Activated T-cell treated with anti-CD3 and anti-CD28 coated beads, Interleukin-2, amount 50 U/mL, for 4 hours (primary cell): ENCODE data around the gene SASH3. TPM values are rescaled to one million over a fixed set of nuclear protein-coding genes. Genes with fewer than 3 reads are reported as not detected.

ENCODE experiments used
- ATAC-seq, 2 donors: fragments of 200-7000 bp; cut with Tn5 transposase; one replicate each; pipeline ENCODE4 v1.10.0; 2021
- DNase-seq: peaks from one replicate; pipeline ENCODE4 v3.0.0-alpha.2; 2020
- H3K27me3 Mint-ChIP-seq: one replicate; pipeline ENCODE4 v1.8.0; 2021; ENCODE audit warnings: low read depth, mixed read lengths
- H3K36me3 Mint-ChIP-seq: one replicate; pipeline ENCODE4 v1.8.0; 2022; ENCODE audit warnings: mixed read lengths; ENCODE audit not compliant: insufficient read depth
- H3K4me1 Mint-ChIP-seq: one replicate; pipeline ENCODE4 v1.8.0; 2021; ENCODE audit warnings: low read depth, mixed read lengths
- H3K4me3 Mint-ChIP-seq: one replicate; pipeline ENCODE4 v1.8.0; 2021; ENCODE audit warnings: mild to moderate bottlenecking, moderate library complexity, mixed read lengths
- H3K9me3 Mint-ChIP-seq: one replicate; pipeline ENCODE4 v1.8.0; 2021; ENCODE audit warnings: mixed read lengths
- total RNA-seq, 3 donors: library from RNA; stranded (reverse); gene quantifications; one replicate each; pipeline ENCODE4 v1.2.1, GENCODE V29; 2021

SASH3 gene
- total RNA-seq, 3 donors from 2014 or later: 92.5 to 114 (median 108) TPM

- Mint-ChIP-seq H3K9me3 (no peaks in the 10 kb centered on the region), H3K27me3 (no peaks in the 10 kb centered on the region), H3K4me3 (no peak overlapping the region), H3K36me3 (no peaks in the 10 kb centered on the region), H3K4me1 (peaks cover 33% of the 10 kb centered on the region)
- DNase-seq (no peak), ATAC-seq (no peak)
These were observed 31.4 kb upstream of the SASH3 start for GRCh38 chrX:129748305-129748704.

DNA sequence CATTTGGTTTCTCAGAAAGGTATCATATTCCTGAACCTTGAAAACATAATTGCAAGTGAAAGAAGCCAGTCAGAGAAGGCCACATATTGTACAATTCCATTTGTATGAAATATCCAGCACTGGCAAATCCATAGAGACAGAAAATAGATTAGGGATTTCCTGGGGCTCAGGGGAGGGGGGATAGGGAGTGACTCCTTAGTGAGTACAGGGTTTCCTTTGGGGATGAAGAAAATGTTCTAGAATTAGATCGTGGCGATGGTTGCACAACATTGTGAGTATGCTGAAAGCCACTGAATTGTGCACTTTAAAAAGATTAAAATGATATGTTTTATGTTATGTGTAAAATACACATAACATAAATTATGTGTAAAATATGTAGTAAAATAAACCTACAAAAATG is 30.7 kb upstream of the SASH3 start:
- ATAC-seq (no peak), DNase-seq (no peak)
- Mint-ChIP-seq H3K36me3 (no peaks in the 10 kb centered on the region), H3K4me3 (no peak overlapping the region), H3K9me3 (no peaks in the 10 kb centered on the region), H3K27me3 (no peaks in the 10 kb centered on the region), H3K4me1 (peaks cover 28% of the 10 kb centered on the region)

GRCh38 chrX:129750971-129751370 is 28.8 kb upstream of the SASH3 start:
- peaks cover 27% of the 10 kb centered on the region for H3K4me1 Mint-ChIP-seq
- ATAC-seq (no peak), DNase-seq (no peak)
- H3K4me3 Mint-ChIP-seq: no peak overlapping the region
- no peaks in the 10 kb centered on the region for H3K27me3 Mint-ChIP-seq
- H3K9me3 Mint-ChIP-seq: no peaks in the 10 kb centered on the region
- no peaks in the 10 kb centered on the region for H3K36me3 Mint-ChIP-seq

- Mint-ChIP-seq H3K27me3 (no peaks in the 10 kb centered on the region), H3K36me3 (no peaks in the 10 kb centered on the region), H3K4me3 (no peak overlapping the region), H3K4me1 (peaks cover 53% of the 10 kb centered on the region), H3K9me3 (no peaks in the 10 kb centered on the region)
- ATAC-seq: no peak
- no peak for DNase-seq
These were observed 25.4 kb upstream of the SASH3 start for GRCh38 chrX:129754056-129755024.

DNA sequence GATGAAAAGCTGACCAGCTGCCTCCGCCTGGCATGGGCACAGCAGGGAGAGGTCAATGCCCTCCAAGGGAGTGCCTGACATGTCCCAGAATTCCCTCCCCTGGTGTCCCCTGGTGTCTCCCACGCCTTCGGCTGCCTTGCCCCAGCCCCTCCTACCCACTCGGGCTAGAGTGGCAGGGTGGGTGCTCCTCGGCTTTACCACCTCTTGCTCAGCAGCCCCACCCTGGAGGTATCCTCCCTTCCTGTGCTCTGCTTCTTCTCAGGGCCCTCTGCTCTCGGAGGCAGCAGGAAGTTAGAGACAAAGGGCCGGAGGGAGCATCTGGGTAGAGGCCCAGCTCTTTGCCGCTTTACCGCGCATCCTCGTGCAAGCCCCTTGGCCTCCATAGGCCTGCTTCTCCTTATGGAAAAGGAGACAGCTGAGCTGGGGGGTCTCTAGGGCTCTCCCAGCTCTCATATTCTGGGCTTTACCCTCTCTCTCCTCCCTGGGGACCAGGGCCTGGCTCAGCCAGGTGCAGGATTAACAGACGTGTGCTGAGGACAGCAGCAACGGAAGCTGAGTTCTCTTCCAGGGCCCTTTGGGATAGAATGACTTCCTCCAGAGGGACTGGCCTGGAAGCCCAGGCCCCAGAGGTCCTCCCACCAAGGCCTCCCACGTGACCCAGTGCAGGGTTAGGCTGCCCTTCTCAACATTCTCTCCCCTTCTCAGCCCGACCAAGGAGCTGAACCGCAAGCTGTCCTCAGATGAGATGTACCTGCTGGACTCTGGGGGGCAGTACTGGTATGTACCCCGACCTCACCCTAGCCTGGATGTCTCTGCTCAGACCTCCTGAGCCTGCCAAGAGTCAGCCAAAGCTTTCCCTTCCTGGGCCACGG is 23.7 kb upstream of the SASH3 start:
- DNase-seq: no peak
- Mint-ChIP-seq H3K36me3 (no peaks in the 10 kb centered on the region), H3K4me3 (peak overlapping the region; percentile 33), H3K9me3 (no peaks in the 10 kb centered on the region), H3K27me3 (no peaks in the 10 kb centered on the region), H3K4me1 (peaks cover 68% of the 10 kb centered on the region)
- peak; percentile 20 to 39 for ATAC-seq

GRCh38 chrX:129759576-129760061 is 20.1 kb upstream of the SASH3 start:
- ATAC-seq (peak; percentile 85 to 87), DNase-seq (peak; percentile 44)
- H3K27me3 Mint-ChIP-seq: no peaks in the 10 kb centered on the region
- no peaks in the 10 kb centered on the region for H3K36me3 Mint-ChIP-seq
- H3K9me3 Mint-ChIP-seq: no peaks in the 10 kb centered on the region
- H3K4me3 Mint-ChIP-seq: peak overlapping the region; percentile 11
- peaks cover 65% of the 10 kb centered on the region for H3K4me1 Mint-ChIP-seq

- no peak for DNase-seq
- H3K27me3 Mint-ChIP-seq: no peaks in the 10 kb centered on the region
- H3K9me3 Mint-ChIP-seq: no peaks in the 10 kb centered on the region
- H3K4me3 Mint-ChIP-seq: peak overlapping the region; percentile 40
- no peaks in the 10 kb centered on the region for H3K36me3 Mint-ChIP-seq
- peaks cover 61% of the 10 kb centered on the region for H3K4me1 Mint-ChIP-seq
- ATAC-seq: peak; percentile 15 to 17
These were observed 19.6 kb upstream of the SASH3 start for GRCh38 chrX:129760155-129760554.

- H3K4me3 Mint-ChIP-seq: no peak overlapping the region
These were observed 18.8 kb upstream of the SASH3 start for GRCh38 chrX:129760981-129761380.

GRCh38 chrX:129761596-129761995 is 18.2 kb upstream of the SASH3 start:
- Mint-ChIP-seq H3K4me3 (no peak overlapping the region), H3K9me3 (no peaks in the 10 kb centered on the region), H3K4me1 (peaks cover 53% of the 10 kb centered on the region), H3K27me3 (no peaks in the 10 kb centered on the region), H3K36me3 (no peaks in the 10 kb centered on the region)
- no peak for ATAC-seq
- no peak for DNase-seq

More at GRCh38 chrX:129760981-129761380, 18.8 kb upstream of the SASH3 start:
- DNase-seq (no peak), ATAC-seq (no peak)
- no peaks in the 10 kb centered on the region for H3K36me3 Mint-ChIP-seq
- peaks cover 56% of the 10 kb centered on the region for H3K4me1 Mint-ChIP-seq
- no peaks in the 10 kb centered on the region for H3K9me3 Mint-ChIP-seq
- H3K27me3 Mint-ChIP-seq: no peaks in the 10 kb centered on the region

- no peak for DNase-seq
- ATAC-seq: no peak
- Mint-ChIP-seq H3K9me3 (no peaks in the 10 kb centered on the region), H3K36me3 (no peaks in the 10 kb centered on the region), H3K4me3 (no peak overlapping the region), H3K4me1 (peaks cover 51% of the 10 kb centered on the region), H3K27me3 (no peaks in the 10 kb centered on the region)
These were observed 17.3 kb upstream of the SASH3 start for GRCh38 chrX:129762448-129762847.

GRCh38 chrX:129763666-129764065 is 16.1 kb upstream of the SASH3 start:
- Mint-ChIP-seq H3K27me3 (no peaks in the 10 kb centered on the region), H3K9me3 (no peaks in the 10 kb centered on the region), H3K4me3 (no peak overlapping the region), H3K36me3 (no peaks in the 10 kb centered on the region), H3K4me1 (peaks cover 51% of the 10 kb centered on the region)
- ATAC-seq (no peak), DNase-seq (no peak)

DNA sequence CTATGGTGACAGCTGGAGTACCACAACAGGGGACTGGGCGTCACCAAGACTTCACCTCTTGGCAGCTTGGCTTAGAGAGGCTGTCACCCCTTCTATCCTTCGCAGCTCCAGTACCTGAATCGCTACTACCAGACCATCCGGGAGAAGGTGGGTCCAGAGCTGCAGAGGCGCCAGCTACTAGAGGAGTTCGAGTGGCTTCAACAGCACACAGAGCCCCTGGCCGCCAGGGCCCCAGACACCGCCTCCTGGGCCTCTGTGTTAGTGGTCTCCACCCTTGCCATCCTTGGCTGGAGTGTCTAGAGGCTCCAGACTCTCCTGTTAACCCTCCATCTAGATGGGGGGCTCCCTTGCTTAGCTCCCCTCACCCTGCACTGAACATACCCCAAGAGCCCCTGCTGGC is 11.6 kb upstream of the SASH3 start:
- Mint-ChIP-seq H3K4me3 (no peak overlapping the region), H3K36me3 (no peaks in the 10 kb centered on the region), H3K27me3 (no peaks in the 10 kb centered on the region), H3K9me3 (no peaks in the 10 kb centered on the region), H3K4me1 (peaks cover 52% of the 10 kb centered on the region)
- ATAC-seq (no peak), DNase-seq (no peak)

DNA sequence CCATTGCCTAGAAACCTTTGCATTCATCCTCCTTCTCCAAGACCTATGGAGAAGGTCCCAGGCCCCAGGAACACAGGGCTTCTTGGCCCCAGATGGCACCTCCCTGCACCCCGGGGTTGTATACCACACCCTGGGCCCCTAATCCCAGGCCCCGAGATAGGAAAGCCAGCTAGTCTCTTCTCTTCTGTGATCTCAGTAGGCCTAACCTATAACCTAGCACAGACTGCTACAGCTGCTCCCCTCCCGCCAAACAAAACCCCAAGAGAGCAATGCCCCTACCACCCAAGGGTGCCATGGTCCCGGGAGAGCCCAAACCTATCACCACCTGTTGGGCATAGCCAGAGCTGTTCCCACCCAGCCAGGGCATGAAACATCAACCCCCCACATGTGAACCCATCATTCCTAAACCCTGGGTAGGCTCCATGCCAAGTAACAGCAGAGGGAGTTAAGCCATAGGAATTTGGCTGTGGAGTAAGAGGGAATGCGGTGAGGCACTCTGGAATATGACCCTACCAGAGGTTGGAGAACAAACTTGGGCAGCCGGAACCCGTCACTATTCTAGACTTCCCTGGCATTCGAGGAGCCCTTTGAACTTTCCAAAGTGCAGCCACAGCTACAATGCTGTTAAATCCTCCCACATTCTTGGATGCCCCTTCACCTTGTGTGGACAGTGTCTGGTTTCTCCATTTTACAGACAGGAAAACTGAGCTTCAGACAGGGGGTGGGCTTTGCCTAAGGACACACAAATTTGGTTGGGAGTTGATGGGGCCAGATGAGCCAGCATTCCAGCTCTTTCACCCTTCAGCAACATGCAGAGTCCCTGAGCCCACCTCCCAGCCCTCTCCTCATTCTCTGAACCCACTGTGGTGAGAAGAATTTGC is 10.9 kb upstream of the SASH3 start:
- ATAC-seq: no peak
- no peak for DNase-seq
- H3K27me3 Mint-ChIP-seq: no peaks in the 10 kb centered on the region
- H3K4me3 Mint-ChIP-seq: no peak overlapping the region
- no peaks in the 10 kb centered on the region for H3K9me3 Mint-ChIP-seq
- peaks cover 58% of the 10 kb centered on the region for H3K4me1 Mint-ChIP-seq
- no peaks in the 10 kb centered on the region for H3K36me3 Mint-ChIP-seq
